OCI-LY7 (cell line): ENCODE data around the gene ZC3H7B.

Experiments used
- EZH2phosphoT487 ChIP-seq: fragments of 200-600 bp; sonication (generic); IDR thresholded peaks from 2 replicates; pipeline ENCODE4 v1.6.1; 2018; ENCODE audit warnings: low read depth, borderline replicate concordance, mild to moderate bottlenecking, mixed run types, antibody characterized with exemption, low read length, moderate library complexity, mixed read lengths
- TF ChIP-seq, protein P1 (sequence below): fragments of 200-600 bp; sonication (generic); conservative IDR thresholded peaks from 2 replicates; pipeline ENCODE4 v1.5.1; 2014; ENCODE audit warnings: mild to moderate bottlenecking, antibody characterized with exemption, low read length, moderate library complexity, mixed read lengths

GRCh38 chr22:41324821-41325528 lies 23.6 kb downstream of the ZC3H7B start:
- TF ChIP-seq, protein P1, sequence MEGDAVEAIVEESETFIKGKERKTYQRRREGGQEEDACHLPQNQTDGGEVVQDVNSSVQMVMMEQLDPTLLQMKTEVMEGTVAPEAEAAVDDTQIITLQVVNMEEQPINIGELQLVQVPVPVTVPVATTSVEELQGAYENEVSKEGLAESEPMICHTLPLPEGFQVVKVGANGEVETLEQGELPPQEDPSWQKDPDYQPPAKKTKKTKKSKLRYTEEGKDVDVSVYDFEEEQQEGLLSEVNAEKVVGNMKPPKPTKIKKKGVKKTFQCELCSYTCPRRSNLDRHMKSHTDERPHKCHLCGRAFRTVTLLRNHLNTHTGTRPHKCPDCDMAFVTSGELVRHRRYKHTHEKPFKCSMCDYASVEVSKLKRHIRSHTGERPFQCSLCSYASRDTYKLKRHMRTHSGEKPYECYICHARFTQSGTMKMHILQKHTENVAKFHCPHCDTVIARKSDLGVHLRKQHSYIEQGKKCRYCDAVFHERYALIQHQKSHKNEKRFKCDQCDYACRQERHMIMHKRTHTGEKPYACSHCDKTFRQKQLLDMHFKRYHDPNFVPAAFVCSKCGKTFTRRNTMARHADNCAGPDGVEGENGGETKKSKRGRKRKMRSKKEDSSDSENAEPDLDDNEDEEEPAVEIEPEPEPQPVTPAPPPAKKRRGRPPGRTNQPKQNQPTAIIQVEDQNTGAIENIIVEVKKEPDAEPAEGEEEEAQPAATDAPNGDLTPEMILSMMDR, result no peak
- TF ChIP-seq EZH2phosphoT487, result no peak
